Measurements from ENCODE around the gene CCSER2.

The CCSER2 gene

DNA sequence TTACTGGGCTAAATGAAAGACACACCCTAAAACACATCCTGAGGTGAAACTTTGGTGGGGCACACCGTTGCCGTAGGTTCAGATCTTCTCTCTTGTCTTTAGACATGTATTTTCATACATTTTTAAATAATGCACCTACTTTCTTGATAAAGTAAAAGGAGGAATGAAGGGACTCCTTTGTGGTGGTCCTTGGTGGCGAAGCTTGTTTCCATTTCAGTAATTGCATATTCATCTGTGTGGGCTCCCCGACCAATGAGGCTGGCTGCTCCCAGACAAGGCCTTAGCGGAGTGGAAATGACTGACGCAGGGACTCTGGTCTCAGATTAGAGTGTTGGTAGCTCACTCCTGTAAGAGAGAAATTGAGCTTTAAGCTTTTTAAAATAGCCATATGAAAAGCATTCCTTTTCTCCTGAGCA is 815 bp downstream of the CCSER2 start:
- H3K27ac ChIP-seq: no peak overlapping the region
- DNase-seq (ENCODE audit: low read depth, low spot score): no peak
- TF ChIP-seq EZH2 (IDR thresholded peaks at IDR 0.05): no peak
- TF ChIP-seq POLR2AphosphoS5 (IDR thresholded peaks at IDR 0.05; ENCODE audit: borderline replicate concordance, low read depth, low read length): no peak
- no peak for TF ChIP-seq FOXP2 (optimal IDR thresholded peaks at IDR 0.05; ENCODE audit: control extremely low read depth, extremely low read length, insufficient read depth)
- no peaks in the 10 kb centered on the region for H3K36me3 ChIP-seq (ENCODE audit: insufficient read depth, low read length)
- H3K9ac ChIP-seq (ENCODE audit: insufficient read length): peak overlapping the region; percentile 76
- no peaks in the 10 kb centered on the region for H3K9me3 ChIP-seq (ENCODE audit: low read depth, low read length)
- H3K4me3 ChIP-seq: peak overlapping the region; percentile 79

DNA sequence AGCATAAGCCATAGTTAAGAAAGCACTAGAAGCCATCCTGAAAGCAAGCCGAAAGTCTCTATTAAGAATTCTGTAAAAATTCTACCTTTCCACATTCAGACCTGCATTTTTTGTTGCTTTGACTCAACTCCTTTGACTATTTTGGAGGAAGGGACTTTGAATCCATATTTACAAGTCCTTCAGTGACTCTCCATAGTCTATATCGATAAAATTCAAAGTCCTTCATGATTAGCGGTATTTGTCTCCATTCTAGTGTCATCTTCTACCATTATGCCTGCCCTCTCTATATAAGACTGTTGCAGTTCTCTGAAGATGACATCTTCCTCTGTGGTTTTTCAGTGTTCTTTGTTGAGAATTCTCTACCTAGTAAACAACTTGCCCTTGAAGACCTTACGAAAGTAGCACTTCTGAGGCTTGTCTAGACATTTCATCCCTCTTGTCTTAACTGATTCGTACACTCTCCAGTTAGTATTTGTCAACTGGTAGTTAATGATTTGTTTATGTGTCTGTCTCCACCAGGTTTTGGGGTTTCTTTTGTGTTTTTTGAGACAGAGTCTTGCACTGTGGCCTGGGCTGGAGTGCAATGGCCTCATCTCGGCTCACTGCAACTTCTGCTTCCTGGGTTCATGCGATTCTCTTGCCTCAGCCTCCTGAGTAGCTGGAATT is 1.7 kb downstream of the CCSER2 start:
- Histone ChIP-seq H3K9me3 (ENCODE audit: low read depth, low read length) (no peaks in the 10 kb centered on the region), H3K9ac (ENCODE audit: insufficient read length) (no peak overlapping the region), H3K27ac (no peak overlapping the region), H3K36me3 (ENCODE audit: insufficient read depth, low read length) (no peaks in the 10 kb centered on the region), H3K4me3 (peak overlapping the region; percentile 79; the same call in 1 of the 2 replicates)
- no peak for TF ChIP-seq EZH2 (IDR thresholded peaks at IDR 0.05)
- TF ChIP-seq POLR2AphosphoS5 (IDR thresholded peaks at IDR 0.05; ENCODE audit: borderline replicate concordance, low read depth, low read length): no peak
- no peak for TF ChIP-seq FOXP2 (optimal IDR thresholded peaks at IDR 0.05; ENCODE audit: control extremely low read depth, extremely low read length, insufficient read depth)
- no peak for DNase-seq (ENCODE audit: low read depth, low spot score)

DNA sequence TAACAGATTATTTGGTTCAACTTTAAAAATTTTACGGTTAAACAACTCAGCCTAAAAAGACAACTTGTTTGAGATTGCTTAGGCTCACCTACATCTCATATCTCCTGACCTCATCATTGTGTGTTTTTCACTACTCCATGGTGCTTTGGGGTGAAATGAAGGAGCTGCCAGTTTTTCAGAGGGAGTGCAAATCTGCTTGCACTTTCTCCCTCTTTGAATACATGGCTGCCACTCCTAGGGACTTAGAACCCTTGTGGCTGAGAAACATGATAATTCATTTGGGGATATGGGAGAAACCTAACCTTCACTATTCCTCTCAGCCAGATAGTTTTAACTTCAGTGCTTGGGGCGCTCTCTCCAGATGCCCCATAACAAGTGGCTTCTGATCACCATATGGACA is 2.7 kb downstream of the CCSER2 start:
- Histone ChIP-seq H3K27ac (no peak overlapping the region), H3K9me3 (ENCODE audit: low read depth, low read length) (no peaks in the 10 kb centered on the region), H3K9ac (ENCODE audit: insufficient read length) (no peak overlapping the region), H3K4me3 (no peak overlapping the region), H3K36me3 (ENCODE audit: insufficient read depth, low read length) (no peaks in the 10 kb centered on the region)
- no peak for DNase-seq (ENCODE audit: low read depth, low spot score)
- TF ChIP-seq POLR2AphosphoS5 (IDR thresholded peaks at IDR 0.05; ENCODE audit: borderline replicate concordance, low read depth, low read length) (no peak), FOXP2 (optimal IDR thresholded peaks at IDR 0.05; ENCODE audit: control extremely low read depth, extremely low read length, insufficient read depth) (no peak), EZH2 (IDR thresholded peaks at IDR 0.05) (no peak)

DNA sequence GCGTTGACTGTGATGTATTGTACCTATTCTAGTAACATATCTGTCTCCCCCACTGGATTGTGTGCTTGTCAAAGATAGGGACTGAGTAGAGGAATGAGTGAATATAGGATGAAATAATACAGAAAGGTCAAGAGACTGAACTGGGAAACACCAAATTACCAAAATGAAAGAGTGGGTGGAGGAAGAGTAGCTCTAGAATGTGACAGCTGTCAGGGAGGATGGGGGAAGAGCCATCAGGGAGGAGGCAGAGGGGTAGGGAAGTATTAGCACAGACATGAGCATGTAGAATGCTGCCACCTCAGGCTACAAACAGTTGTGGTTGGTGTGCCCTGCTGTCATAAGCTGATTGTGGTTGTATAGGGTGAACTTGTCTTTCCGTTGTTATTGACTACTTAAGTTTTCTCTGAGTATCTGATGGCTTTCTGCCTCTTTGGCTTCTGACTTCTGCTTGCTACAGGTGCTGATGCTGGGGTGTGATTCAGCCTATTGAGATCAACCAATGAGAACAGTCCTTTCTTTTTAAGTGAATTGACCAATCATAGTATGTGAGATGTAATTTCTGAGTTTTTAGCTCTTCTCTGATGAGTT is 5.6 kb downstream of the CCSER2 start:
- no peak overlapping the region for H3K4me3 ChIP-seq
- DNase-seq (ENCODE audit: low read depth, low spot score): no peak
- H3K27ac ChIP-seq: no peak overlapping the region
- no peak overlapping the region for H3K9ac ChIP-seq (ENCODE audit: insufficient read length)
- TF ChIP-seq EZH2 (IDR thresholded peaks at IDR 0.05) (no peak), FOXP2 (optimal IDR thresholded peaks at IDR 0.05; ENCODE audit: control extremely low read depth, extremely low read length, insufficient read depth) (no peak), POLR2AphosphoS5 (IDR thresholded peaks at IDR 0.05; ENCODE audit: borderline replicate concordance, low read depth, low read length) (no peak)
- H3K36me3 ChIP-seq (ENCODE audit: insufficient read depth, low read length): no peaks in the 10 kb centered on the region
- H3K9me3 ChIP-seq (ENCODE audit: low read depth, low read length): no peaks in the 10 kb centered on the region

DNA sequence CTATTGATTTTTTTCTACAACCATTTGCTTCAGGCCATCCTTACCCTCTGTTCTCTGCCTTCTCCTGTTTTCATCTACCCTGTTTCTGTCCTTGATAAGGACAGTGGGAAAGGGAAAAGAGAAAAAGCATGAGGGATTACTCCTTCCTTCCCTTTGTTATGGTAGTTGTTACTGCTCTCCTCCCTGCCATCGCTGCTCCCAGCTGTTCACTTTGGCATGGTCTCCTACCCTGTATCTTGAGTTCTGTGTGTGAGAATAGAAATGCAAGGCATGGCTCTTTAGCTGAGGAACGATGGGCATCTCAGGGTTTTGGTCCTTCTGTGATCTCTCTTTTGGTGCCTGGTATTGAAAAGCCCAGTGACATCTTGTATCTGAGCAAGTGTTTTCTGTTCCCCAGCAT is 6.4 kb downstream of the CCSER2 start:
- Histone ChIP-seq H3K4me3 (no peak overlapping the region), H3K36me3 (ENCODE audit: insufficient read depth, low read length) (no peaks in the 10 kb centered on the region), H3K27ac (no peak overlapping the region), H3K9ac (ENCODE audit: insufficient read length) (no peak overlapping the region), H3K9me3 (ENCODE audit: low read depth, low read length) (no peaks in the 10 kb centered on the region)
- no peak for DNase-seq (ENCODE audit: low read depth, low spot score)
- TF ChIP-seq FOXP2 (optimal IDR thresholded peaks at IDR 0.05; ENCODE audit: control extremely low read depth, extremely low read length, insufficient read depth): no peak
- no peak for TF ChIP-seq EZH2 (IDR thresholded peaks at IDR 0.05)
- TF ChIP-seq POLR2AphosphoS5 (IDR thresholded peaks at IDR 0.05; ENCODE audit: borderline replicate concordance, low read depth, low read length): no peak

DNA sequence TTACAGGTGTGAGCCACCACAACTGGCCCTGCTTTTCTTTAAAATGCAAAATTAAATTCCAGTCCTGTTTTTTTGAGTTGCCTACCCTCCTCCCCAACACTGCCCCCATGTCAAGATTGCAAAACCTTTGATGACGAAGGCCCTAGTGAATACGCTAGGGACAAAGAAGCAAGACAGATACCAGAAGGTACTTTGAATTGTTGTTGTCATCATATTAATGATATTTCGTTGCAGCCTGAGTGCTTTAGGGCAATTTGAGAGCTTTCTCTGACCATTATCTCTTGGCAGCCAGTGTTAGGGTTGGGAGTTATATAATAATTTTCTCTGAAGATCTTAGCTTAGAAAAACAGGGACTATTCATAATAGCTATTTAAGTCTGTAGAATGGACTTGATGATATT is 7.1 kb downstream of the CCSER2 start:
- Histone ChIP-seq H3K4me3 (no peak overlapping the region), H3K36me3 (ENCODE audit: insufficient read depth, low read length) (no peaks in the 10 kb centered on the region), H3K9me3 (ENCODE audit: low read depth, low read length) (no peaks in the 10 kb centered on the region), H3K9ac (ENCODE audit: insufficient read length) (no peak overlapping the region), H3K27ac (no peak overlapping the region)
- no peak for TF ChIP-seq EZH2 (IDR thresholded peaks at IDR 0.05)
- TF ChIP-seq POLR2AphosphoS5 (IDR thresholded peaks at IDR 0.05; ENCODE audit: borderline replicate concordance, low read depth, low read length): no peak
- TF ChIP-seq FOXP2 (optimal IDR thresholded peaks at IDR 0.05; ENCODE audit: control extremely low read depth, extremely low read length, insufficient read depth): no peak
- DNase-seq (ENCODE audit: low read depth, low spot score): no peak

DNA sequence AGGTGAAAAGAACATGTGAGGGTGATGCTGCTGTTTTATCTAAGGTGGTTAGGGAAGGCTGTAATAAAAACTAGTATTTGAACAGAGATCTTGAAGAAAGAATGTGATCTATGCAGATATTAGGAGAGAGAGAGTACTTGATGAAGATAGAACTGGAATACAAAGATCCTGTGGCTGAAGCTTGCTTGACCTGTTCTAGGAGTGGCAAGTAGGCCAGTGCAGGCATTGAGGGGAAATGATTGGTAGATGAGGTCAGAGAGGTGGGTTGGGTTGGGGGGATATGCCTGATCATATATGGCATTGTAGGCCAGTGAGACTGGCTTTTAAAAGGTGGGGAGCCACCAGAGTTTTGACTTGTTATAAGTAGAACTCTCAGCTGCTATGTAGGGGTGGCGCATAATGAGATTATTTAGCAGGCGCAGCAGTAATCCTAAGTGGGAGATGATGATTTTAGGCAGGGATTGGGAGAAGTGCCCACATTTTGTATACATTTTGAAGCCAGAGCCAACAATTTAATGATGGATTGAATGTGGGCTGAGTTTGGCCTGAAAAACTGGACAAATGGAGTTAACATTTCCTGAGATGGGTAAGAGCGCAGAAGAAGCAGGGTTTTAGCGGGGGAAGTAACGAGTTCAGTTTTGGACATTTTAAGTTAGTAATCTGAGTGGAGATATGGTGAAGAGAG is 8.2 kb downstream of the CCSER2 start:
- Histone ChIP-seq H3K27ac (no peak overlapping the region), H3K9ac (ENCODE audit: insufficient read length) (no peak overlapping the region), H3K36me3 (ENCODE audit: insufficient read depth, low read length) (no peaks in the 10 kb centered on the region), H3K4me3 (no peak overlapping the region), H3K9me3 (ENCODE audit: low read depth, low read length) (no peaks in the 10 kb centered on the region)
- no peak for DNase-seq (ENCODE audit: low read depth, low spot score)
- no peak for TF ChIP-seq EZH2 (IDR thresholded peaks at IDR 0.05)
- no peak for TF ChIP-seq POLR2AphosphoS5 (IDR thresholded peaks at IDR 0.05; ENCODE audit: borderline replicate concordance, low read depth, low read length)
- no peak for TF ChIP-seq FOXP2 (optimal IDR thresholded peaks at IDR 0.05; ENCODE audit: control extremely low read depth, extremely low read length, insufficient read depth)

DNA sequence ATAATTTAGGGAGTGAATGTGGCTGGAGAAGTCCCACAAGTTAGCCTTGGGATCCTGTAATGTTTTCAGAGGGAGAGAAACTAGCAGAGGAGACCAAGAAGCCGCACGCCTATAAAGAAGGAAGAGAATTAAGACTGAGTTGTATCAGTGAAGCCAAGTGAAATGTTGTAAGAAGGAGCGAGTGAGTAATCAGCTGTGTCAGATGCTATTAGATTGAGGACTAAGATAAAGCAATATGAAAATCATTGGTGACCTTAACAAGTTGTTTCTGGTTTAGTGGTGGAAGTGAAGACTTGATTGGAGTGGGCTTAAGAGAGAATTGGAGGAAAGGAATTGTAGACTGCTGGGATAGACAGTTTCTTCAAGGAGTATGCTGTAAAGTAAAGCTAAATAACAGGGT is 8.8 kb downstream of the CCSER2 start:
- Histone ChIP-seq H3K9me3 (ENCODE audit: low read depth, low read length) (no peaks in the 10 kb centered on the region), H3K9ac (ENCODE audit: insufficient read length) (no peak overlapping the region), H3K27ac (no peak overlapping the region), H3K4me3 (no peak overlapping the region), H3K36me3 (ENCODE audit: insufficient read depth, low read length) (no peaks in the 10 kb centered on the region)
- TF ChIP-seq FOXP2 (optimal IDR thresholded peaks at IDR 0.05; ENCODE audit: control extremely low read depth, extremely low read length, insufficient read depth) (no peak), POLR2AphosphoS5 (IDR thresholded peaks at IDR 0.05; ENCODE audit: borderline replicate concordance, low read depth, low read length) (no peak), EZH2 (IDR thresholded peaks at IDR 0.05) (no peak)
- DNase-seq (ENCODE audit: low read depth, low spot score): no peak

Measured in SK-N-MC (cell line).